Esophagus muscularis mucosa (tissue), 4 donors: ENCODE results near the gene PDGFC. TPM values are rescaled to one million over a fixed set of nuclear protein-coding genes. Genes with fewer than 3 reads are reported as not detected.
"Not testable (repeated sequence)": the region's sequence is repeated elsewhere in the genome, so short reads cannot be mapped to it uniquely, and the experiment has no call there.

Experiments used
- DNase-seq: peaks from one replicate; pipeline ENCODE4 v3.0.0-alpha.2; 2017; ENCODE audit errors: extremely low spot score
- H3K27ac ChIP-seq, 4 donors: fragments of 200-600 bp; sonication (generic); replicated peaks in 1 of 4; 1 replicate in 3 of 4; 2 replicates in 1 of 4; pipeline ENCODE4 v1.5.1; 2016 to 2019; ENCODE audit warnings: mild to moderate bottlenecking in 1 of 4
- H3K27me3 ChIP-seq, 4 donors: fragments of 200-600 bp; sonication (generic); one replicate each; pipeline versions ENCODE4 v1.5.1 to v1.6.0; 2016 to 2019
- H3K36me3 ChIP-seq, 4 donors: fragments of 200-600 bp; sonication (generic); one replicate each; pipeline ENCODE4 v1.5.1; 2016 to 2019
- H3K4me1 ChIP-seq, 4 donors: fragments of 200-600 bp; sonication (generic); one replicate each; pipeline ENCODE4 v1.5.1; 2016 to 2019
- H3K4me3 ChIP-seq, 4 donors: fragments of 200-600 bp; sonication (generic); 1 replicate in 2 of 4; 2 replicates in 2 of 4; pipeline ENCODE4 v1.5.1; 2016 to 2019; ENCODE audit warnings: mild to moderate bottlenecking in 4 of 4, moderate library complexity in 1 of 4
- H3K9me3 ChIP-seq, 4 donors: fragments of 200-600 bp; sonication (generic); 1 replicate in 3 of 4; 2 replicates in 1 of 4; pipeline ENCODE4 v1.5.1; 2016 to 2019
- CTCF ChIP-seq, 3 experiments: fragments of 200-600 bp in 2 of 3; fragments of 450-650 bp in 1 of 3; sonication (generic) in 2 of 3; IDR thresholded peaks; one replicate each; pipeline ENCODE4 v1.5.1; 2017 to 2019; ENCODE audit warnings: antibody characterized with exemption in 3 of 3, mild to moderate bottlenecking in 2 of 3, moderate library complexity in 1 of 3
- EP300 ChIP-seq: sonication (generic); formaldehyde crosslinking; IDR thresholded peaks from one replicate; pipeline ENCODE4 v1.6.1; 2017; ENCODE audit warnings: antibody characterized with exemption
- POLR2A ChIP-seq: fragments of 450-650 bp; IDR thresholded peaks from one replicate; pipeline ENCODE4 v1.6.1; 2017; ENCODE audit warnings: antibody characterized with exemption, moderate library complexity, mild to moderate bottlenecking, low read depth
- POLR2AphosphoS5 ChIP-seq, 2 donors: sonication (generic); formaldehyde crosslinking; IDR thresholded peaks; one replicate each; pipeline ENCODE4 v1.6.1; 2017; ENCODE audit warnings: antibody characterized with exemption in 2 of 2
- WGBS: methylation state at CpG from one replicate; pipeline ENCODE4 v1.1.5; 2018; 5-methylcytosine and 5-hydroxymethylcytosine counted together
- intact Hi-C: fragments of 100-400 bp; cut with DNase I; formaldehyde crosslinking; loops from one replicate; pipeline ENCODE4 v1.15.1; 2023
- total RNA-seq, 4 donors: library from RNA; depleted of rRNA; stranded (reverse); fragments of >200 nt; gene quantifications; one replicate each; pipeline versions ENCODE4 v1.1.0 to v1.2.1, GENCODE V29; 2016

PDGFC gene
- total RNA-seq, 4 donors from 2014 or later: 25.3 to 38.3 (median 30.0) TPM

- Histone ChIP-seq H3K27me3 (no peaks in the 10 kb centered on the region), H3K9me3 (no peaks in the 10 kb centered on the region), H3K27ac (no peak overlapping the region), H3K4me3 (no peak overlapping the region), H3K4me1 (peaks cover 0 to 30% (median 21%) of the 10 kb centered on the region in 4 donors), H3K36me3 (no peaks in the 10 kb centered on the region)
- DNase-seq: no peak
- 68% methylated on average over 2 of the region's 2 CpGs for WGBS
- TF ChIP-seq POLR2A: no peak
- no peak for TF ChIP-seq EP300
- no peak for TF ChIP-seq POLR2AphosphoS5 (IDR thresholded peaks at IDR 0.05)
- no peak for TF ChIP-seq CTCF (IDR thresholded peaks at IDR 0.05)
- intact Hi-C loops: no loop called here
Measured at GRCh38 chr4:156934259-156934635, 37.4 kb downstream of the PDGFC start.

- H3K27me3 ChIP-seq: no peaks in the 10 kb centered on the region
- H3K4me3 ChIP-seq: no peak overlapping the region
- H3K9me3 ChIP-seq: no peaks in the 10 kb centered on the region
- WGBS: 84% methylated on average over 5 of the region's 5 CpGs
- peaks cover 0 to 28% (median 21%) of the 10 kb centered on the region in 4 donors for H3K4me1 ChIP-seq
- intact Hi-C loops: no loop called here
- no peak overlapping the region for H3K27ac ChIP-seq
- no peak for DNase-seq
- no peaks in the 10 kb centered on the region for H3K36me3 ChIP-seq
- TF ChIP-seq CTCF (IDR thresholded peaks at IDR 0.05) (no peak), POLR2AphosphoS5 (IDR thresholded peaks at IDR 0.05) (no peak), EP300 (no peak), POLR2A (no peak)
Measured at GRCh38 chr4:156933633-156934258, 37.9 kb downstream of the PDGFC start.

GRCh38 chr4:156932360-156932759 is 39.2 kb downstream of the PDGFC start:
- H3K27ac ChIP-seq, H3K9me3 ChIP-seq, intact Hi-C loops, DNase-seq, H3K36me3 ChIP-seq, H3K27me3 ChIP-seq, H3K4me3 ChIP-seq: not testable (repeated sequence)
- WGBS: 75% methylated on average over 2 of the region's 2 CpGs
- peaks cover 0 to 35% (median 21%) of the 10 kb centered on the region in 4 donors for H3K4me1 ChIP-seq

- H3K9me3 ChIP-seq: no peaks in the 10 kb centered on the region
- TF ChIP-seq EP300 (no peak), CTCF (IDR thresholded peaks at IDR 0.05) (no peak), POLR2A (no peak), POLR2AphosphoS5 (IDR thresholded peaks at IDR 0.05) (no peak)
- H3K4me3 ChIP-seq: no peak overlapping the region
- intact Hi-C loops: no loop called here
- DNase-seq: no peak
- H3K27me3 ChIP-seq: no peaks in the 10 kb centered on the region
- H3K36me3 ChIP-seq: no peaks in the 10 kb centered on the region
- peaks cover 0 to 35% (median 21%) of the 10 kb centered on the region in 4 donors for H3K4me1 ChIP-seq
- WGBS: 38% methylated on average over 2 of the region's 2 CpGs
- H3K27ac ChIP-seq: no peak overlapping the region
Measured at GRCh38 chr4:156931267-156931666, 40.3 kb downstream of the PDGFC start.

- WGBS: 68% methylated on average over 3 of the region's 3 CpGs
- no peaks in the 10 kb centered on the region for H3K9me3 ChIP-seq
- DNase-seq: no peak
- H3K36me3 ChIP-seq: no peaks in the 10 kb centered on the region
- no peak overlapping the region for H3K4me3 ChIP-seq
- H3K4me1 ChIP-seq: peaks cover 2 to 42% (median 29%) of the 10 kb centered on the region in 4 donors
- no peaks in the 10 kb centered on the region for H3K27me3 ChIP-seq
- H3K27ac ChIP-seq: no peak overlapping the region
- no peak for TF ChIP-seq POLR2AphosphoS5 (IDR thresholded peaks at IDR 0.05)
- TF ChIP-seq EP300: no peak
- intact Hi-C loops: no loop called here
Measured at GRCh38 chr4:156929386-156930105, 42.1 kb downstream of the PDGFC start.
